ENCODE data around the gene LGALS12.

Gene LGALS12

DNA sequence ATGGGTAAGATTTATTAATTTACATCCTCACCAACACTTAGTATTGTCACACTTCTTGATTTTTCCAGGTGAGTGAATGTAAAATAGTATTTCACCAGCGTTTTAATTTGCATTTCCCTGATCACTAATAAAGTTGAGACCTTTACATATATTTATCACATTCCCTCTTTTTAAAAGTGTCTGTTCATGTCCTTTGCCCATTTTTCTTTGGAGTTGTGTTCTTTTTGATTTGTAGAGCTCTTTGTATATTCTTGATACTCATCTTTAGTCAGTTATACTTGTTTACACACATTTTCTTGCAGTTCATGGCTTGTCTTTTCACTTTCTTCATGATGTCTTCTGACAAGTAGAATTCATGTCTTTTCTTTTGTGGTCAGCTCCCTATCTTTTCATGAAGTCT lies 12.8 kb upstream of the LGALS12 start:
- TF ChIP-seq RAD21 (IDR thresholded peaks at IDR 0.05; ENCODE audit: low read depth) (no peak), FOXM1 (IDR thresholded peaks at IDR 0.05; ENCODE audit: borderline replicate concordance, low read depth) (no peak), EGR1 (IDR thresholded peaks at IDR 0.05) (no peak), TCF12 (IDR thresholded peaks at IDR 0.05; ENCODE audit: low read depth) (no peak), EP300 (IDR thresholded peaks at IDR 0.05; ENCODE audit: borderline replicate concordance) (no peak), TEAD4 (IDR thresholded peaks at IDR 0.05) (no peak), CEBPB (IDR thresholded peaks at IDR 0.05) (no peak), TAF1 (IDR thresholded peaks at IDR 0.05; ENCODE audit: low read depth) (no peak), CREB1 (IDR thresholded peaks at IDR 0.05; ENCODE audit: low read depth) (no peak), YY1 (IDR thresholded peaks at IDR 0.05; ENCODE audit: low read depth) (no peak), NFIC (IDR thresholded peaks at IDR 0.05) (no peak), ZBTB7A (IDR thresholded peaks at IDR 0.05; ENCODE audit: low read depth) (no peak), REST (IDR thresholded peaks at IDR 0.05; ENCODE audit: low read depth) (no peak)
- TF ChIP-seq, protein P1, sequence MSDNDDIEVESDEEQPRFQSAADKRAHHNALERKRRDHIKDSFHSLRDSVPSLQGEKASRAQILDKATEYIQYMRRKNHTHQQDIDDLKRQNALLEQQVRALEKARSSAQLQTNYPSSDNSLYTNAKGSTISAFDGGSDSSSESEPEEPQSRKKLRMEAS (IDR thresholded peaks at IDR 0.05), result no peak
- TF ChIP-seq, protein P2, sequence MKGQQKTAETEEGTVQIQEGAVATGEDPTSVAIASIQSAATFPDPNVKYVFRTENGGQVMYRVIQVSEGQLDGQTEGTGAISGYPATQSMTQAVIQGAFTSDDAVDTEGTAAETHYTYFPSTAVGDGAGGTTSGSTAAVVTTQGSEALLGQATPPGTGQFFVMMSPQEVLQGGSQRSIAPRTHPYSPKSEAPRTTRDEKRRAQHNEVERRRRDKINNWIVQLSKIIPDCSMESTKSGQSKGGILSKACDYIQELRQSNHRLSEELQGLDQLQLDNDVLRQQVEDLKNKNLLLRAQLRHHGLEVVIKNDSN (IDR thresholded peaks at IDR 0.05), result no peak

DNA sequence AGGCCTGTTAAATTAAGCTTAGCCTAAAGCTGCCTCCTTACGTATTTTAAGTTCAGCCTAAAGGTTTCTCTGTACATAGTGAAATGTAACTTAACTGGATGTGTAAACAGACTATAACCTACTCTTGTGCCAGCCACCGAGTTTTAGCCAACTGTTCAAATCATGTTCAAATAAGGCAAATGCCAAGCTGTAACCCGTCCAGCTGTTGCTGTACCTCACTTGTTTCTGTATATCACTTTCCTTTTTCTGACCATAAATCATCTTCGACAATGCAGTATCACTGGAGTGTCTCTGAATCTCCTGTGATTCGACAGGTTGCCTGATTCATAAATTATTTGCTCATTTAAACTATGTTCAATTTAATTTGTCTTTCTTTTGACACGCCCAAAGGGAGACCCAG lies 10.9 kb upstream of the LGALS12 start:
- TF ChIP-seq REST (IDR thresholded peaks at IDR 0.05; ENCODE audit: low read depth) (no peak), TCF12 (IDR thresholded peaks at IDR 0.05; ENCODE audit: low read depth) (no peak), EGR1 (IDR thresholded peaks at IDR 0.05) (no peak), RAD21 (IDR thresholded peaks at IDR 0.05; ENCODE audit: low read depth) (no peak), TEAD4 (IDR thresholded peaks at IDR 0.05) (no peak), CEBPB (IDR thresholded peaks at IDR 0.05) (no peak), EP300 (IDR thresholded peaks at IDR 0.05; ENCODE audit: borderline replicate concordance) (no peak), NFIC (IDR thresholded peaks at IDR 0.05) (no peak), YY1 (IDR thresholded peaks at IDR 0.05; ENCODE audit: low read depth) (no peak), TAF1 (IDR thresholded peaks at IDR 0.05; ENCODE audit: low read depth) (no peak), FOXM1 (IDR thresholded peaks at IDR 0.05; ENCODE audit: borderline replicate concordance, low read depth) (no peak)
- TF ChIP-seq, protein P2 (IDR thresholded peaks at IDR 0.05), result no peak
- TF ChIP-seq, protein P1 (IDR thresholded peaks at IDR 0.05), result no peak

- no peak for TF ChIP-seq RAD21 (IDR thresholded peaks at IDR 0.05; ENCODE audit: low read depth)
- no peak for TF ChIP-seq EGR1 (IDR thresholded peaks at IDR 0.05)
- no peak for TF ChIP-seq CREB1 (IDR thresholded peaks at IDR 0.05; ENCODE audit: low read depth)
- no peak for TF ChIP-seq FOXM1 (IDR thresholded peaks at IDR 0.05; ENCODE audit: borderline replicate concordance, low read depth)
- no peak for TF ChIP-seq ZBTB7A (IDR thresholded peaks at IDR 0.05; ENCODE audit: low read depth)
- TF ChIP-seq TCF12 (IDR thresholded peaks at IDR 0.05; ENCODE audit: low read depth), result no peak
- TF ChIP-seq, protein P2 (IDR thresholded peaks at IDR 0.05), result no peak
- no peak for TF ChIP-seq CEBPB (IDR thresholded peaks at IDR 0.05)
- no peak for TF ChIP-seq NFIC (IDR thresholded peaks at IDR 0.05)
- no peak for TF ChIP-seq REST (IDR thresholded peaks at IDR 0.05; ENCODE audit: low read depth)
- TF ChIP-seq EP300 (IDR thresholded peaks at IDR 0.05; ENCODE audit: borderline replicate concordance), result no peak
- TF ChIP-seq, protein P1 (IDR thresholded peaks at IDR 0.05), result no peak
- no peak for TF ChIP-seq YY1 (IDR thresholded peaks at IDR 0.05; ENCODE audit: low read depth)
- no peak for TF ChIP-seq TEAD4 (IDR thresholded peaks at IDR 0.05)
- TF ChIP-seq TAF1 (IDR thresholded peaks at IDR 0.05; ENCODE audit: low read depth), result no peak
Measured at GRCh38 chr11:63499874-63500273, 6.0 kb upstream of the LGALS12 start.

Measured in Ishikawa (cell line).